NB4 (cell line): ENCODE measurements around the gene KLK3.

Experiments
- MYC ChIP-seq: IDR thresholded peaks from 2 replicates; pipeline ENCODE4 v1.6.1; 2011; ENCODE audit warnings: low read depth, low read length
- POLR2A ChIP-seq: IDR thresholded peaks from 2 replicates; pipeline ENCODE4 v1.6.1; 2011; ENCODE audit warnings: mild to moderate bottlenecking; ENCODE audit not compliant: insufficient read length; ENCODE audit errors: extremely low read depth
- TF ChIP-seq, protein P1 (sequence below): IDR thresholded peaks from 2 replicates; pipeline ENCODE4 v1.6.1; 2011; ENCODE audit warnings: low read depth, low read length
- TF ChIP-seq, protein P2 (sequence below): IDR thresholded peaks from one replicate; pipeline ENCODE4 v1.5.1; 2012; ENCODE audit warnings: low read depth, low read length

- TF ChIP-seq, protein P1, sequence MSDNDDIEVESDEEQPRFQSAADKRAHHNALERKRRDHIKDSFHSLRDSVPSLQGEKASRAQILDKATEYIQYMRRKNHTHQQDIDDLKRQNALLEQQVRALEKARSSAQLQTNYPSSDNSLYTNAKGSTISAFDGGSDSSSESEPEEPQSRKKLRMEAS, result no peak
- TF ChIP-seq, protein P2, sequence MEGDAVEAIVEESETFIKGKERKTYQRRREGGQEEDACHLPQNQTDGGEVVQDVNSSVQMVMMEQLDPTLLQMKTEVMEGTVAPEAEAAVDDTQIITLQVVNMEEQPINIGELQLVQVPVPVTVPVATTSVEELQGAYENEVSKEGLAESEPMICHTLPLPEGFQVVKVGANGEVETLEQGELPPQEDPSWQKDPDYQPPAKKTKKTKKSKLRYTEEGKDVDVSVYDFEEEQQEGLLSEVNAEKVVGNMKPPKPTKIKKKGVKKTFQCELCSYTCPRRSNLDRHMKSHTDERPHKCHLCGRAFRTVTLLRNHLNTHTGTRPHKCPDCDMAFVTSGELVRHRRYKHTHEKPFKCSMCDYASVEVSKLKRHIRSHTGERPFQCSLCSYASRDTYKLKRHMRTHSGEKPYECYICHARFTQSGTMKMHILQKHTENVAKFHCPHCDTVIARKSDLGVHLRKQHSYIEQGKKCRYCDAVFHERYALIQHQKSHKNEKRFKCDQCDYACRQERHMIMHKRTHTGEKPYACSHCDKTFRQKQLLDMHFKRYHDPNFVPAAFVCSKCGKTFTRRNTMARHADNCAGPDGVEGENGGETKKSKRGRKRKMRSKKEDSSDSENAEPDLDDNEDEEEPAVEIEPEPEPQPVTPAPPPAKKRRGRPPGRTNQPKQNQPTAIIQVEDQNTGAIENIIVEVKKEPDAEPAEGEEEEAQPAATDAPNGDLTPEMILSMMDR, result no peak
- TF ChIP-seq POLR2A, result no peak
- TF ChIP-seq MYC, result no peak
Observed at GRCh38 chr19:50827476-50827875, 27.2 kb upstream of the KLK3 start.
